SK-N-SH (cell line): Measurements from ENCODE around the gene DSCAML1. TPM values are rescaled to one million over a fixed set of nuclear protein-coding genes. Genes with fewer than 3 reads are reported as not detected.

Experiments used
- CTCF ChIA-PET: fragments of 300-600, 350-600 bp; formaldehyde crosslinking; extraction: SDS; loops from one replicate; lab custom pipeline; 2021; lab: Yijun Ruan, JAX
- POLR2A ChIA-PET: fragments of 350-600 bp; sonication (Branson Sonifier 250); formaldehyde crosslinking; extraction: SDS; loops from one replicate; lab custom pipeline; 2020; ENCODE audit warnings: antibody characterized with exemption, inconsistent platforms; lab: Yijun Ruan, JAX
- DNase-seq: peaks from one replicate; pipeline ENCODE4 v3.0.0; 2012
- H2AFZ ChIP-seq: fragments of 200-600 bp; sonication (generic); 2 replicates; pipeline ENCODE4 v1.8.1; 2016; ENCODE audit warnings: antibody characterized with exemption, mild to moderate bottlenecking, low read depth
- H3F3A ChIP-seq: fragments of 200-600 bp; sonication (generic); replicated peaks from 2 replicates; pipeline ENCODE3; 2016; ENCODE audit warnings: antibody characterized with exemption, mild to moderate bottlenecking; ENCODE audit not compliant: insufficient read depth
- H3K27ac ChIP-seq, 2 experiments: fragments of 200-500 bp in 1 of 2; fragments of 200-600 bp in 1 of 2; sonication (Bioruptor generic) in 1 of 2; sonication (generic), shearing (Covaris generic) in 1 of 2; 2 replicates each; pipeline versions ENCODE4 v1.5.1 to v1.6.1; 2014 to 2016; ENCODE audit warnings: low read depth in 2 of 2, inconsistent platforms in 1 of 2, low read length in 1 of 2, mild to moderate bottlenecking in 1 of 2, mixed read lengths in 1 of 2
- H3K27me3 ChIP-seq: fragments of 200-600 bp; sonication (generic), shearing (Covaris generic); 2 replicates; pipeline ENCODE4 v1.6.1; 2016; ENCODE audit warnings: mixed run types; ENCODE audit not compliant: insufficient read depth
- H3K36me3 ChIP-seq, 2 experiments: fragments of 200-500 bp in 1 of 2; fragments of 200-600 bp in 1 of 2; sonication (Bioruptor generic) in 1 of 2; sonication (generic) in 1 of 2; replicated peaks in 1 of 2; 2 replicates each; pipeline versions ENCODE3 to v1.5.1; 2014 to 2016; ENCODE audit warnings: low read length in 1 of 2, mild to moderate bottlenecking in 1 of 2; ENCODE audit not compliant: insufficient read depth in 2 of 2, control insufficient read depth in 1 of 2
- H3K4me1 ChIP-seq, 2 experiments: fragments of 200-500 bp in 1 of 2; fragments of 200-600 bp in 1 of 2; sonication (Bioruptor generic) in 1 of 2; sonication (generic), shearing (Covaris generic) in 1 of 2; 2 replicates each; pipeline versions ENCODE4 v1.5.1 to v1.6.1; 2014 to 2016; ENCODE audit warnings: low read depth in 1 of 2, low read length in 1 of 2, mixed run types in 1 of 2; ENCODE audit not compliant: insufficient read depth in 2 of 2, control insufficient read depth in 1 of 2
- H3K4me2 ChIP-seq: fragments of 200-600 bp; sonication (generic), shearing (Covaris generic); 2 replicates; pipeline ENCODE4 v1.6.1; 2017; ENCODE audit warnings: mixed run types
- H3K4me3 ChIP-seq, 2 experiments: fragments of 200-500 bp in 1 of 2; fragments of 200-600 bp in 1 of 2; sonication (Bioruptor generic) in 1 of 2; sonication (generic), shearing (Covaris generic) in 1 of 2; 2 replicates each; pipeline versions ENCODE4 v1.5.1 to v1.8.1; 2014 to 2016; ENCODE audit warnings: low read depth in 2 of 2, inconsistent platforms in 1 of 2, low read length in 1 of 2, mild to moderate bottlenecking in 1 of 2, mixed read lengths in 1 of 2, moderate library complexity in 1 of 2
- H3K79me2 ChIP-seq: fragments of 200-600 bp; sonication (generic); 2 replicates; pipeline ENCODE4 v1.8.1; 2017; ENCODE audit warnings: mild to moderate bottlenecking; ENCODE audit not compliant: insufficient read depth
- H3K9ac ChIP-seq: fragments of 200-600 bp; sonication (generic); 2 replicates; pipeline ENCODE4 v1.6.1; 2017; ENCODE audit warnings: mixed run types
- H3K9me2 ChIP-seq: fragments of 200-600 bp; sonication (generic); 2 replicates; pipeline ENCODE4 v1.6.1; 2017; ENCODE audit warnings: mixed run types
- H3K9me3 ChIP-seq: fragments of 200-600 bp; sonication (generic); 2 replicates; pipeline ENCODE4 v1.6.1; 2017; ENCODE audit warnings: mixed run types, mild to moderate bottlenecking, moderate library complexity
- H4K20me1 ChIP-seq: fragments of 200-600 bp; sonication (generic); 2 replicates; pipeline ENCODE4 v1.6.1; 2017; ENCODE audit warnings: mild to moderate bottlenecking, mixed run types; ENCODE audit not compliant: insufficient read depth
- CHD2 ChIP-seq: fragments of 150-350 bp; IDR thresholded peaks from 2 replicates; pipeline ENCODE4 v1.6.1; 2018; ENCODE audit warnings: low read length; ENCODE audit not compliant: partially characterized antibody
- ELF1 ChIP-seq: IDR thresholded peaks from 2 replicates; pipeline ENCODE4 v1.4.0; 2012
- EP300 ChIP-seq, 2 experiments: IDR thresholded peaks; 2 replicates each; pipeline versions ENCODE4 v1.4.0 to v1.6.1; 2012; ENCODE audit warnings: borderline replicate concordance in 1 of 2, low read depth in 1 of 2, low read length in 1 of 2
- FOSL2 ChIP-seq: IDR thresholded peaks from 2 replicates; pipeline ENCODE4 v1.4.0; 2012; ENCODE audit warnings: low read depth, mild to moderate bottlenecking, moderate library complexity, borderline replicate concordance
- FOXJ3 ChIP-seq: sonication (generic); formaldehyde crosslinking; IDR thresholded peaks from 2 replicates; pipeline ENCODE4 v1.5.1; 2020; ENCODE audit warnings: mild to moderate bottlenecking, missing genetic modification reagents
- MEF2A ChIP-seq: IDR thresholded peaks from 2 replicates; pipeline ENCODE4 v1.4.0; 2012; ENCODE audit warnings: low read depth, borderline replicate concordance
- MXI1 ChIP-seq: IDR thresholded peaks from 2 replicates; pipeline ENCODE4 v1.6.1; 2012; ENCODE audit warnings: mild to moderate bottlenecking, low read depth, low read length, improper control_type of control experiment
- NFIC ChIP-seq: IDR thresholded peaks from 2 replicates; pipeline ENCODE4 v1.4.0; 2012; ENCODE audit warnings: borderline replicate concordance
- RCOR1 ChIP-seq: fragments of 150-350 bp; IDR thresholded peaks from 2 replicates; pipeline ENCODE4 v1.6.1; 2017; ENCODE audit warnings: antibody characterized with exemption, low read length
- RFX5 ChIP-seq: IDR thresholded peaks from 2 replicates; pipeline ENCODE4 v1.6.1; 2012; ENCODE audit warnings: mild to moderate bottlenecking, improper control_type of control experiment, low read length
- RXRA ChIP-seq: IDR thresholded peaks from 2 replicates; pipeline ENCODE4 v1.4.0; 2012; ENCODE audit warnings: low read depth, mild to moderate bottlenecking, borderline replicate concordance
- SIN3A ChIP-seq: IDR thresholded peaks from 2 replicates; pipeline ENCODE4 v1.6.1; 2012; ENCODE audit warnings: low read depth, mild to moderate bottlenecking, low read length, moderate library complexity, borderline replicate concordance
- SMC3 ChIP-seq: IDR thresholded peaks from 2 replicates; pipeline ENCODE4 v1.6.1; 2012; ENCODE audit warnings: low read depth, low read length, improper control_type of control experiment
- TAF1 ChIP-seq: IDR thresholded peaks from 2 replicates; pipeline ENCODE4 v1.6.1; 2012; ENCODE audit warnings: low read depth, mild to moderate bottlenecking, low read length, moderate library complexity, borderline replicate concordance
- TEAD4 ChIP-seq: IDR thresholded peaks from 2 replicates; pipeline ENCODE4 v1.4.0; 2012; ENCODE audit warnings: mild to moderate bottlenecking, borderline replicate concordance; ENCODE audit not compliant: insufficient read depth
- YY1 ChIP-seq: IDR thresholded peaks from 2 replicates; pipeline ENCODE4 v1.4.0; 2012; ENCODE audit warnings: low read depth, mild to moderate bottlenecking
- WGBS: methylation state at CpG from one replicate; pipeline ENCODE4 v1.1.6; 2017; ENCODE audit warnings: low lambda C conversion rate; 5-methylcytosine and 5-hydroxymethylcytosine counted together
- polyA plus RNA-seq, 3 experiments: library from polyadenylated mRNA; depleted of rRNA; stranded (reverse); fragments of >200 nt; gene quantifications; 2 replicates each; pipeline ENCODE4 v1.2.3, GENCODE V29; 2012
- TF ChIP-seq, protein P1 (sequence below): IDR thresholded peaks from 2 replicates; pipeline ENCODE4; 2012
- TF ChIP-seq, protein P2 (sequence below): IDR thresholded peaks from 2 replicates; pipeline ENCODE4 v1.6.1; 2012; ENCODE audit warnings: mild to moderate bottlenecking, low read depth, low read length, moderate library complexity

DSCAML1 gene
- polyA plus RNA-seq, 1 of the 3 experiments (the other 2 are of a cell fraction), result not detected

DNA sequence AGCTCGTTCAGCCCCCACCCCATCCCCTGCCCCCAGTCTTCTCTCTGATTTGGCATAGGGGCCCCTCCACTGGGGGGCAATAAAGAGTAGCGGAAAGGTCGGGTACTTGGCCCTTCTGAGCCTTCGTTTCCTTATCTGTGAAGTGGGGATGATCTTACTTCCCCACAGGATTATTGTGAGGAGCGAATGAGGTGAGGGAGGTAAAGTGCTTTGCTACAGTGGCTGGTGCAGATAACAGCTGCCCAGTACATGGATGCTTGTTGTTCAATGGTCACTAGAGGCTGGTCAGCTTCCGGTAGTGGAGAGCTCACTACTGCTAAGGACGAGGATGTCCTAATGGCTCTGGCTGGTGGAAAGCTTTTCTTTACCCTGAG lies 368.2 kb downstream of the DSCAML1 start:
- Histone ChIP-seq H3K4me1 (peaks cover 0 to 10% of the 10 kb centered on the region in 2 experiments; a peak in 1 of 4 replicates), H3K36me3 (no peaks in the 10 kb centered on the region), H3K9me3 (no peaks in the 10 kb centered on the region), H3K4me3 (no peak overlapping the region), H3K9ac (no peak overlapping the region), H2AFZ (no peak overlapping the region), H3K27ac (no peak overlapping the region), H3F3A (no peaks in the 10 kb centered on the region), H4K20me1 (no peaks in the 10 kb centered on the region), H3K9me2 (no peaks in the 10 kb centered on the region), H3K4me2 (no peak overlapping the region), H3K27me3 (no peaks in the 10 kb centered on the region), H3K79me2 (no peaks in the 10 kb centered on the region)
- TF ChIP-seq RCOR1 (no peak), SIN3A (no peak), RFX5 (no peak), ELF1 (no peak), CHD2 (no peak), FOXJ3 (CRISPR knock-in tag) (no peak), EP300 (IDR thresholded peaks at IDR 0.05; ENCODE audit: borderline replicate concordance in 1 of 2, low read depth in 1 of 2, low read length in 1 of 2) (no peak), MXI1 (no peak), TAF1 (no peak), TEAD4 (no peak), SMC3 (no peak), NFIC (no peak), MEF2A (no peak), RXRA (no peak), FOSL2 (no peak), YY1 (no peak)
- TF ChIP-seq, protein P1, sequence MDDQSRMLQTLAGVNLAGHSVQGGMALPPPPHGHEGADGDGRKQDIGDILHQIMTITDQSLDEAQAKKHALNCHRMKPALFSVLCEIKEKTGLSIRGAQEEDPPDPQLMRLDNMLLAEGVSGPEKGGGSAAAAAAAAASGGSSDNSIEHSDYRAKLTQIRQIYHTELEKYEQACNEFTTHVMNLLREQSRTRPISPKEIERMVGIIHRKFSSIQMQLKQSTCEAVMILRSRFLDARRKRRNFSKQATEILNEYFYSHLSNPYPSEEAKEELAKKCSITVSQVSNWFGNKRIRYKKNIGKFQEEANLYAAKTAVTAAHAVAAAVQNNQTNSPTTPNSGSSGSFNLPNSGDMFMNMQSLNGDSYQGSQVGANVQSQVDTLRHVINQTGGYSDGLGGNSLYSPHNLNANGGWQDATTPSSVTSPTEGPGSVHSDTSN, result no peak
- TF ChIP-seq, protein P2, sequence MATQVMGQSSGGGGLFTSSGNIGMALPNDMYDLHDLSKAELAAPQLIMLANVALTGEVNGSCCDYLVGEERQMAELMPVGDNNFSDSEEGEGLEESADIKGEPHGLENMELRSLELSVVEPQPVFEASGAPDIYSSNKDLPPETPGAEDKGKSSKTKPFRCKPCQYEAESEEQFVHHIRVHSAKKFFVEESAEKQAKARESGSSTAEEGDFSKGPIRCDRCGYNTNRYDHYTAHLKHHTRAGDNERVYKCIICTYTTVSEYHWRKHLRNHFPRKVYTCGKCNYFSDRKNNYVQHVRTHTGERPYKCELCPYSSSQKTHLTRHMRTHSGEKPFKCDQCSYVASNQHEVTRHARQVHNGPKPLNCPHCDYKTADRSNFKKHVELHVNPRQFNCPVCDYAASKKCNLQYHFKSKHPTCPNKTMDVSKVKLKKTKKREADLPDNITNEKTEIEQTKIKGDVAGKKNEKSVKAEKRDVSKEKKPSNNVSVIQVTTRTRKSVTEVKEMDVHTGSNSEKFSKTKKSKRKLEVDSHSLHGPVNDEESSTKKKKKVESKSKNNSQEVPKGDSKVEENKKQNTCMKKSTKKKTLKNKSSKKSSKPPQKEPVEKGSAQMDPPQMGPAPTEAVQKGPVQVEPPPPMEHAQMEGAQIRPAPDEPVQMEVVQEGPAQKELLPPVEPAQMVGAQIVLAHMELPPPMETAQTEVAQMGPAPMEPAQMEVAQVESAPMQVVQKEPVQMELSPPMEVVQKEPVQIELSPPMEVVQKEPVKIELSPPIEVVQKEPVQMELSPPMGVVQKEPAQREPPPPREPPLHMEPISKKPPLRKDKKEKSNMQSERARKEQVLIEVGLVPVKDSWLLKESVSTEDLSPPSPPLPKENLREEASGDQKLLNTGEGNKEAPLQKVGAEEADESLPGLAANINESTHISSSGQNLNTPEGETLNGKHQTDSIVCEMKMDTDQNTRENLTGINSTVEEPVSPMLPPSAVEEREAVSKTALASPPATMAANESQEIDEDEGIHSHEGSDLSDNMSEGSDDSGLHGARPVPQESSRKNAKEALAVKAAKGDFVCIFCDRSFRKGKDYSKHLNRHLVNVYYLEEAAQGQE, result no peak
- ChIA-PET POLR2A (no interaction called here), CTCF (interaction anchor here (1.4 to 16.8 kb wide), 5 partner anchors 8 to 392 kb away, joined by 4 to 449 read pairs (median 172); partner anchors contain the start of genes DSCAML1 and FXYD2)
- no peak for DNase-seq
- WGBS, result 67% methylated on average over 6 of the region's 7 CpGs
